Measurements from ENCODE around the gene COL15A1. TPM values are rescaled to one million over a fixed set of nuclear protein-coding genes. Genes with fewer than 3 reads are reported as not detected.

COL15A1 gene
- total RNA-seq (2021) (0.04 TPM in 1 of 2 replicates, not detected in the other), Bru-seq, nascent RNA (percentile 2 among the genes with signal in this experiment), BruChase-seq, experiment 1, labeled RNA remaining after a 2-hour chase (percentile 3 among the genes with signal in this experiment), BruChase-seq, experiment 2, labeled RNA remaining after a 6-hour chase (percentile 3 among the genes with signal in this experiment)
- long read RNA-seq, result 0 reads

- H3K4me3 ChIP-seq (ENCODE audit: low read depth, low read length, poor library complexity, severe bottlenecking), result peak within 1 kb of the TSS; percentile 26
- H3K36me3 ChIP-seq (ENCODE audit: insufficient read depth, low read length, poor library complexity, severe bottlenecking), result no peaks in the 10 kb centered on the region
- ChIA-PET CTCF (no interaction called here), POLR2A (ENCODE audit: low non-redundant PET) (no interaction called here)
- H3K27me3 ChIP-seq (replicated peaks; ENCODE audit: insufficient read depth, low read depth, low read length, poor library complexity), result peaks cover 77% of the 10 kb centered on the region
- no peaks in the 10 kb centered on the region for H3K4me1 ChIP-seq (ENCODE audit: insufficient read depth, low read length, poor library complexity, severe bottlenecking)
- no peak for TF ChIP-seq CTCF (conservative IDR thresholded peaks at IDR 0.05; ENCODE audit: low read depth, low read length)
- TF ChIP-seq EZH2 (IDR thresholded peaks at IDR 0.05; ENCODE audit: borderline replicate concordance, low read depth, low read length, poor library complexity, severe bottlenecking), result peak; percentile 58
- no TSS peak for BruUV-seq (replicated peaks)
- no peak for DNase-seq (ENCODE audit: low spot score)
- no peaks in the 10 kb centered on the region for H3K9me3 ChIP-seq (ENCODE audit: low read depth, low read length, poor library complexity, severe bottlenecking)
- no peak within 1 kb of the TSS for H3K27ac ChIP-seq (ENCODE audit: low read depth, low read length, poor library complexity, severe bottlenecking)
- intact Hi-C loops (cut with micrococcal nuclease; ENCODE audit: unreplicated experiment), result no loop called here
Observed at GRCh38 chr9:98943682-98944056, at the start of gene COL15A1. Gene COL15A1 (plus strand): TSS chr9:98943907. CDS start chr9:98944062, 155 bp downstream.

DNA sequence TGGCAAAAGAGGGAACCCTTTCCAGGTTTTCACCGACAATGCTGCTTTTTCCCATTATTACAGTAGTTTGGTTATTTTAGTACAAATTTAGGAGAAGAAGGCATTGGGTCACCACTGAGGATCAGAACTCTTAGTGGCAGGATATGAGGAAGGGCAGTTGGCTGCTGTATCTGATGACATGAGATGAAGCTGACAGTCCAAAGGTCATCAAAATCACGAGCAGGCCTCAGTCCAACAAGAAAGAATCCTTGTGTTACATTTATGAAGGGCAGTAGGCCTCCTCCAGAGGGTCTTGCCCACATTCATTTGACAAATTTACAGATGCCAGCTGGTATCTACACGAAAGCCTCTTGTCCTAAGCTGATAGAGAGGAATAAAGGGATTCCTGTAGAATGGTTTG, 49.5 kb upstream of the COL15A1 start:
- H3K4me1 ChIP-seq (ENCODE audit: insufficient read depth, low read length, poor library complexity, severe bottlenecking), result peaks cover 5% of the 10 kb centered on the region
- ChIA-PET CTCF (no interaction called here), POLR2A (ENCODE audit: low non-redundant PET) (no interaction called here)
- no TSS peak for BruUV-seq (replicated peaks)
- H3K27me3 ChIP-seq (replicated peaks; ENCODE audit: insufficient read depth, low read depth, low read length, poor library complexity), result no peaks in the 10 kb centered on the region
- no peak for TF ChIP-seq EZH2 (IDR thresholded peaks at IDR 0.05; ENCODE audit: borderline replicate concordance, low read depth, low read length, poor library complexity, severe bottlenecking)
- TF ChIP-seq CTCF (conservative IDR thresholded peaks at IDR 0.05; ENCODE audit: low read depth, low read length), result no peak
- intact Hi-C loops (cut with micrococcal nuclease; ENCODE audit: unreplicated experiment), result no loop called here
- no peak for DNase-seq (ENCODE audit: low spot score)
- H3K4me3 ChIP-seq (ENCODE audit: low read depth, low read length, poor library complexity, severe bottlenecking), result no peak overlapping the region
- no peak overlapping the region for H3K27ac ChIP-seq (ENCODE audit: low read depth, low read length, poor library complexity, severe bottlenecking)
- no peaks in the 10 kb centered on the region for H3K36me3 ChIP-seq (ENCODE audit: insufficient read depth, low read length, poor library complexity, severe bottlenecking)
- H3K9me3 ChIP-seq (ENCODE audit: low read depth, low read length, poor library complexity, severe bottlenecking), result peaks cover 5% of the 10 kb centered on the region

GRCh38 chr9:98894761-98895160, 48.9 kb upstream of the COL15A1 start:
- no peak overlapping the region for H3K4me3 ChIP-seq (ENCODE audit: low read depth, low read length, poor library complexity, severe bottlenecking)
- intact Hi-C loops (cut with micrococcal nuclease; ENCODE audit: unreplicated experiment), result no loop called here
- H3K4me1 ChIP-seq (ENCODE audit: insufficient read depth, low read length, poor library complexity, severe bottlenecking), result peaks cover 9% of the 10 kb centered on the region
- no TSS peak for BruUV-seq (replicated peaks)
- H3K36me3 ChIP-seq (ENCODE audit: insufficient read depth, low read length, poor library complexity, severe bottlenecking), result no peaks in the 10 kb centered on the region
- no peak for TF ChIP-seq EZH2 (IDR thresholded peaks at IDR 0.05; ENCODE audit: borderline replicate concordance, low read depth, low read length, poor library complexity, severe bottlenecking)
- no peak for TF ChIP-seq CTCF (conservative IDR thresholded peaks at IDR 0.05; ENCODE audit: low read depth, low read length)
- no peaks in the 10 kb centered on the region for H3K27me3 ChIP-seq (replicated peaks; ENCODE audit: insufficient read depth, low read depth, low read length, poor library complexity)
- H3K27ac ChIP-seq (ENCODE audit: low read depth, low read length, poor library complexity, severe bottlenecking), result no peak overlapping the region
- peaks cover 5% of the 10 kb centered on the region for H3K9me3 ChIP-seq (ENCODE audit: low read depth, low read length, poor library complexity, severe bottlenecking)
- ChIA-PET CTCF (no interaction called here), POLR2A (ENCODE audit: low non-redundant PET) (no interaction called here)
- no peak for DNase-seq (ENCODE audit: low spot score)

All from A673 (cell line).